Fibroblast of peridontal ligament (primary cell): Measurements from ENCODE around the gene ORMDL3.
"Not testable (repeated sequence)": the region's sequence is repeated elsewhere in the genome, so short reads cannot be mapped to it uniquely, and the experiment has no call there.

ENCODE experiments used
- DNase-seq: peaks from one replicate; pipeline ENCODE4 v3.0.0-alpha.2; 2010; ENCODE audit errors: extremely low read depth

Gene ORMDL3

DNA sequence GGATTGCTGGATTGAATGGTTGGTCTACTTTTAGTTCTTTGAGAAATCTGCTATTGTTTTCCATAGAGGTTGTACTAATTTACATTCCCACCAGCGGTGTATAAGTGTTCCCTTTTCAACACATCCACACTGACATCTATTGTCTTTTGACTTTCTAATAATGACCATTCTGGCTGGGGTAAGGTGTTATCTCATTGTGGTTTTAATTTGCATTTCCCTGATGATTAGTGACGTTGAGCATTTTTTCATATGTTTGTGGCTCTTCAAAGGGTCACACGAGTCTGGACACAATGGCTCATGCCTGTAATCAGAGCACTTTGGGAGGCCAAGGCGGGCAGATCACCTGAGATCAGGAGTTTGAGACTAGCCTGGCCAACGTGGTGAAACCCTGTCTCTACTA lies 41.3 kb downstream of the ORMDL3 start:
- DNase-seq = not testable (repeated sequence)

DNA sequence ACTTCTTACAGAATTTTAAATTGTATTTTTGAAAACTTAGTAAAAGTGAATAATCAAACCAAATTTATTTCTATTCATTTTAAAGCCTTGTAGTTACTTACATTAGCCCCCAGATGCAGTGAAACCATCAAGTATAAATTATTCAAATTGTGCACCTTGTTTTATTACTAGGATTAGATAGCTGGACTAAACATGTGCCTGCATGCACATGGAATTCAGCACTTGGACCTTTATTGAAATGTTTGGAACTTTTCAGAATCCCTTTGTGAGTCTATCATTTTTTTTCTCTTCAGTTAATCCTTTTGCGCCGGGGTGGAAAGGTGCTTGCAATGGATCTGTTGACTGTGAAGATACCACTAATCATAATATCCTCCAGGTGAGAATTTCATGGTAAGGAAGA lies 54.6 kb downstream of the ORMDL3 start:
- peak; percentile 33 for DNase-seq

DNA sequence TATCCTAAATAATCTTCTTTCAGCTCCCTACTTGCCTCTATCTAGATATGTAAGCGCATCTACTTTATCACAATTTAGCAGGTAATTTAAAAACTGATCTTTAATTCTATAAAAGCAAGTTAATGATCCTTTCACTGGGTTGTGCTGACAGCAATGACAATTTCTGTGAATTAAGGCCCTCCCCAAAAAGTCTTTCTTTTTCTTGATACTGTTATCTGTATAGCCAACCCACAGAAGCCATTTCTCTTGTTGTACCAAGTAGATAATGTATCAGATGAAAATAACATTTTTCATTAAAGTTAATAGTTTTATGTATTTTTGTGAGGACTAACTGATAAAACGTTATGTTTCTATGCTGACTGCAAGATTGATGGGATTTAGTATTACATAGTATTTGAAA lies 55.6 kb downstream of the ORMDL3 start:
- DNase-seq = no peak
